Gastrocnemius medialis (tissue), 4 donors: Measurements from ENCODE around the gene ERC1.

Source experiments
- POLR2A ChIP-seq, 2 donors: fragments of 450-650 bp; IDR thresholded peaks; one replicate each; pipeline ENCODE4 v1.6.1; 2017; ENCODE audit warnings: antibody characterized with exemption in 2 of 2, mild to moderate bottlenecking in 2 of 2, moderate library complexity in 2 of 2
- TF ChIP-seq, protein P1 (sequence below), 5 experiments: fragments of 450-650 bp in 3 of 5; fragments of 200-600 bp in 2 of 5; sonication (generic) in 2 of 5; IDR thresholded peaks in 4 of 5; conservative IDR thresholded peaks in 1 of 5; 1 replicate in 4 of 5; 2 replicates in 1 of 5; pipeline ENCODE4 v1.5.1; 2016 to 2019; ENCODE audit warnings: antibody characterized with exemption in 5 of 5, mild to moderate bottlenecking in 3 of 5, moderate library complexity in 3 of 5

DNA sequence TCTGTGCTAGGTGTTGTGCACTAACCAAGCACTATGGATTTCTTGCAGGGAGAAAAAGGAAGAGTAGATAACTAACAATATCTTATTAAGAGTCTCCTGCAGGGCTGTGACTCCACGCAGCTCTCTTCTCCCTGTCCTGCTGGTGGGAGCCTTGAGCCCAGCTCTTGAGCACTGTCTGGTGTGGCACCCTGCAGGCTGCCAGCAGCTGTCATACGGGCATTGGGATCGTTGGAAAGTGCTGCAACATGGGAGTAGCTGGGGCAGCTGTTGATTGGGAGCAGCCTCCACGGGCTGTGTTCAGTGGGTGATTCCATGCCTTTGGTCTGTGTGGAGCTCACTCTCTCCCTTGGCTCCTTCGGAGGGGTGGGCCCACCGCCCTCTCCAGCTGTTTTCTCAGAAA lies 478.0 kb downstream of the ERC1 start:
- TF ChIP-seq, protein P1, sequence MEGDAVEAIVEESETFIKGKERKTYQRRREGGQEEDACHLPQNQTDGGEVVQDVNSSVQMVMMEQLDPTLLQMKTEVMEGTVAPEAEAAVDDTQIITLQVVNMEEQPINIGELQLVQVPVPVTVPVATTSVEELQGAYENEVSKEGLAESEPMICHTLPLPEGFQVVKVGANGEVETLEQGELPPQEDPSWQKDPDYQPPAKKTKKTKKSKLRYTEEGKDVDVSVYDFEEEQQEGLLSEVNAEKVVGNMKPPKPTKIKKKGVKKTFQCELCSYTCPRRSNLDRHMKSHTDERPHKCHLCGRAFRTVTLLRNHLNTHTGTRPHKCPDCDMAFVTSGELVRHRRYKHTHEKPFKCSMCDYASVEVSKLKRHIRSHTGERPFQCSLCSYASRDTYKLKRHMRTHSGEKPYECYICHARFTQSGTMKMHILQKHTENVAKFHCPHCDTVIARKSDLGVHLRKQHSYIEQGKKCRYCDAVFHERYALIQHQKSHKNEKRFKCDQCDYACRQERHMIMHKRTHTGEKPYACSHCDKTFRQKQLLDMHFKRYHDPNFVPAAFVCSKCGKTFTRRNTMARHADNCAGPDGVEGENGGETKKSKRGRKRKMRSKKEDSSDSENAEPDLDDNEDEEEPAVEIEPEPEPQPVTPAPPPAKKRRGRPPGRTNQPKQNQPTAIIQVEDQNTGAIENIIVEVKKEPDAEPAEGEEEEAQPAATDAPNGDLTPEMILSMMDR (IDR thresholded peaks at IDR 0.05 in 4 of 5, conservative IDR thresholded peaks at IDR 0.05 in 1 of 5), result no peak
- no peak for TF ChIP-seq POLR2A (IDR thresholded peaks at IDR 0.05)
